HG02943 (cell line): ENCODE results near the gene APBA1.
"Not testable (repeated sequence)": the region's sequence is repeated elsewhere in the genome, so short reads cannot be mapped to it uniquely, and the experiment has no call there.

Source experiments
- ATAC-seq: cut with Tn5 transposase; IDR thresholded peaks from one replicate; pipeline ENCODE4 v1.9.1; 2021; ENCODE audit warnings: mild to moderate bottlenecking, low read depth, moderate library complexity; ENCODE audit not compliant: unreplicated experiment

APBA1 gene

DNA sequence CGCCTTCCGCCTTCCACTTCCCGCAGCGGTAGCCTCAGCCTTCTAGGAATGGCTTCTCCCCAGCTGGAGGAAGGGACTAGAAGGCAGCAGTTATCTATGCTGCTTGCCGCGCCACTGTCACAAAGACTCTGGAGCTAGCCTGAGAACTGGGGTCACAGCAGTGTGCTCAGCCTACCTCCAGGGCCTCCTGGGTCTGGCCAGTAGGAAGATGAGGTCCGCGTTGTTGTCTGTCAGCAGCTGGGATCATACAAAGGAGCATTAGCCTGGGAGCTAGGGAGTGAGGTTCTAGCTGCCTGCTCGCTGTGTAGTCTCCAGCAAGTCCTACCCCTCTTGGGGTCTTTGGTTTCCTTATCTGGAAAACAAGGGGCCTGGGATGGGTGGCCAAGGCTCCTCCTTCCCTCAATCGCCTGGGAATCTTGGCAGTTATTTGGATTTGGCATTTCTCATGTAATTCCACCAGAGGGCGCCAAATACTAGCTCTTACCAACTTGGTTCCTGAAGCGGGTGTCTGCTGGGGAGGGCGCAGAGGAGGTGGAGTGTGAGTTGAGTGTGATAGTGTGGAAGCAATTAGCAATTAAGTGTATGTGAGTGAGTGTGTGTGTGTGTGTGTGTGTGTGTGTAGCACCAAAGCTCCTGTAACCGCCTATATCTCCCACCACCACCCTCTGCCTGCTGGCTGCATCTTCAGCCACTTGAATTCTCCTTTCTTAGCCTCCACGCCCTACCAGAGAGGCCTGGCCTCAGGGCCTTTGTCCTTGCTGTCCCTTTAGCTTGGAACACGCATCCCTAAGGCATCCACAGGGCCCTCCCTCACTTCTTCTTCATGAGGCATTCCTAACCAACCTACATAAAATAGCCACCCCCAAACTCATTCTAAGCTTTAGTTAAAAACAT lies 250.0 kb downstream of the APBA1 start:
- ATAC-seq, result no peak

DNA sequence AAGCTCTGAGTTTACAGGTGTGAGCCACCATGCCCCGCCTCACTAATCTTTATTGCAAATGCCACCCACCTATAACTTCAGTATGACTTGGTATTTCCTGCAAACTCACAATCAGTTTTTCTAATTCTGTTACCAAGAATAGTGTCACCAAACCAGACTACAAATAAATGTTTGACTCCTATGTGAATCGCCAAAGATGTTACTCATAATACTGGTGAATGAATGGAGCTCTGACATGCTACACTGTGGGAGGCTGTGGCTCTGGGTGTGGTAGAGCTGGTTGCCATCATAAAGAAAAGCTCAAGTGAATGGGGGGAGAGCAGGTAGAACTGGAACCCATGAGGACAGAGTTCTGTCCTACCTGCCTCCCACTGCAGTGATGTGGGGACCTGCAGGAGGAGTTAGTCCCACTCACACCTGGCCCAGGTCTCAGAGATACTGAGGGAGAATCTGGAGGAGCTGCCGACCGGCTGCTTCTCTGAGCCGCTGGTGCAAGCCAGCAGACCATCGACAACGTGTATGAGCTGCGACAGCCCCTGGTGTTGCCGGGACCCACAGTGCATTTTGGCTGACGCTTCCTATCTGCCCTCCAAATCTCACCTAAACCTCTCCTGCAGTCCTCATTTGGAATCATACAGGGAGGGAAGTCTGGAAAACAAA lies 251.4 kb downstream of the APBA1 start:
- ATAC-seq, result no peak

GRCh38 chr9:69412741-69413150 lies 259.4 kb downstream of the APBA1 start:
- ATAC-seq, result no peak

GRCh38 chr9:69411931-69412740 lies 260.0 kb downstream of the APBA1 start:
- no peak for ATAC-seq

DNA sequence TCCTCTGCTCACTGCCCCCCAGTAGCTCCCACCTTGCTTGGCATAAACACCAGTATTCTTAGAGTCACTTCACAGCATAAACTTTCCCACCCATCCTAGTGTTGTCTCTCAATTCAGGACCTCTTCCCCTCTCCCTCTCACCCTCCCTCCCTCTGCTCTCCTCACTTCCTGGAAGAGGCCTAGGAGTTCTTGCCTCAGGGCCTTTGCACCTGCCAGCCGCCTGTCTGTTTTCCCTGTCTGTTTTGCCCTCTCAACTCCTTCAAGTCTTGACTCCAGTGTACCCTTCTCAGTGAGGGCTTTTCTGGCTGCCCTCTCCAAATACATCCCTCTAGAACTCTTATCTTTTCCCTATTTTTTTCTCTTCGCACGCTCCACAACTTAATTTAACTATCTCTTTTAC lies 260.9 kb downstream of the APBA1 start:
- no peak for ATAC-seq

- ATAC-seq, result not testable (repeated sequence)
Observed at GRCh38 chr9:69409936-69410335, 262.2 kb downstream of the APBA1 start.

GRCh38 chr9:69400470-69400869 lies 271.7 kb downstream of the APBA1 start:
- no peak for ATAC-seq

GRCh38 chr9:69397384-69398214 lies 274.6 kb downstream of the APBA1 start:
- no peak for ATAC-seq

- no peak for ATAC-seq
Observed at GRCh38 chr9:69396759-69397158, 275.4 kb downstream of the APBA1 start.

DNA sequence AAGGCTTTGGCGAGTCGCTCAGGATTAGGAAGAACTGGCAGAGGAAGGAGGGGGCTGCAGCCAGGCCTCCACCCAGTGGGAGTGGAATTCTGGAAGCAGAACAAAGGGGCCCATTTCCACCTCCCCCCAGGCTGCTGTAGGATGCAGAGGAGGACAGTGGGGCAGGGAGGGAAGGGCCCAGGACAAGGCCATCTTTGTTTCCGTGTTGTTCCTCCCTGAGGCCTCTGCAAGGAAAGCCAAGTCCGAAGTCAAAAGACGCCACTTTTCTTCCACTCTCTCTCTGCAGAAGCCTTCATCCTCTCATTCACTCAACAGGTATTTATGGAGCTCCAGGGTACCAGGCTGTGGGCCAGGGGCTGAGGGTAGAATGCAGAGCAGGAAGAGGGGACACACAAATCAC lies 276.5 kb downstream of the APBA1 start:
- no peak for ATAC-seq

- no peak for ATAC-seq
Observed at GRCh38 chr9:69393425-69393824, 278.7 kb downstream of the APBA1 start.

GRCh38 chr9:69392826-69393225 lies 279.3 kb downstream of the APBA1 start:
- ATAC-seq, result no peak

DNA sequence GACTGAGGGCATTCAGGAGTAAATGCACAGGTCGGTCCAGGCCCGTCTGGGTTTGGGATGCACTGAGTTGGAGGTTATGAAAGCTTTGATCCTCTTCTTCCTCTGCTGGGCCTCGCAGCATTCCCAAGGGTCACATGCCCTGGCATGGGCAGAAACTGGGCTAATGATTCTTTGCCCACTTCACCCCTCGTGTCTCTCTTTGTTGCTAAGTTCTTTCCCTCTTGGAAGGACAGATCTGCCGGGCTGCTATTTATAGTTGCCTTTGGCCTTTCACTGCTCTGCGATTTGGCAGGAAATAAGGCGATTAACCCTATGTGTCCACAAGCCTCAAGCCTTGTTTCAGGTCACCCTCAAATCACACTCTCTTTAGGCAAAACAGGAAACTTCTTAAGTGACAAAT lies 280.2 kb downstream of the APBA1 start:
- no peak for ATAC-seq

DNA sequence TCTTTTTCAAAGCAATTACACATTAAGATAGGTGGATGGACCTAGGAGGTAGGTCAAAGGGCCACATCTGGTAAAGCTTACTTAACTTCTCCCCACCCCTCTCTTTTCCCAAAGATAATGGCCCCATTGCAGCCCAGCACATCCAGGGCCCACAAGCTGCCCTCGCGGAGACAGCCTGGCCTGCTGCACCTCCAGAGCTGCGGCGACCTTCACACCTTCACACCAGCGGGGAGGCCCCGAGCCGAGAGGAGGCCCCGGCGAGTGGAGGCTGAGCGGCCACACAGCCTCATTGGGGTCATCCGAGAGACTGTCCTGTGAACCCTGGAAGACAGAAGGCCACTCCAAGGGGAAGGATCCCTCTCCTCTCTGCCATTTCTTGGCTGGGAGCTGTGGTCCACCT lies 280.7 kb downstream of the APBA1 start:
- ATAC-seq, result no peak

DNA sequence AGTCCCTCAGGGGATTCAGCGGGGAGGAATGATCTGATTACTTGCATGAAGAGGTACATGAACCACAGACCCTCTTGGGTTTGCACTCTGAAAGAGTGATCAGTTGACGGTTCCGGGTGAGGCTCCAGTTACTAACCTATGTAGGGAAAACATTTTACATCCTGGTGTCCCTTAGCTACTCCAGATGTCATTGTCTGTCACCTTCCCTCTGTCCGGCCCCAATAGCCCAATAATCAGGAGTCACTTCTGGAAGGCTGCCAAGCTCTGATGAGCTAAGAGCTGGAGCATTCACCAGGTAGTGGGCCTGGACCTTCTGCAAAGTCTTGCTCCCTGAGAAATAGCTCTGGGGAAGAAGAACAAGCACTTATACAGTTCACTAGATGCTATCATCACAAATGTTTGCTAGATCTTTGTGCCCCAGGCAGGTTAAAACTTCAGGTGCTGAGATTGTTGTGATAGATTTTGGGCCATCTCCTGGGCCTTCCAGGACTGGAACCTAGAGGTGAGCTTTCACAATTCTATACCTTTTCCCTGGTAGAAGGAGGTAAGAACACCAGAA lies 282.7 kb downstream of the APBA1 start:
- no peak for ATAC-seq

GRCh38 chr9:69388596-69388995 lies 283.6 kb downstream of the APBA1 start:
- no peak for ATAC-seq

DNA sequence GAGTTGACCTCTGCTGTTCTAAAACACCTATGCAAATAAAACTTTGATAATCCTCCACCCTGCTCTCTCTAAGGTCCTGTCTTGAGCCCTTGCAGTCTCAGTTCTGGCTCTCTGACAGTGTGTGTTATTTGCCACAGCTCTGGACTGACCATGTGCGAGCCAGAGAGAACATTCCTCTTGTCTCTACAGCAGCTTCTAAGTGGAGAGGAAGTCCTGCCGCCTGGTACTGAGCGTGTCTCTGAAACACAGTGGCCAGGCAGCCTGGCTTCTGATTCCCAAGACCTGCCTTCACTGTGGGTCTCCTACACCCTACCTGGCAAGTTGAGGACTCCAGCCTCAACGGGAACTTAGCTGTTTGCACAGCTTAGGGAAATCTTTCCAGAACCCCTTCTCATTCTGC lies 285.5 kb downstream of the APBA1 start:
- ATAC-seq, result no peak

DNA sequence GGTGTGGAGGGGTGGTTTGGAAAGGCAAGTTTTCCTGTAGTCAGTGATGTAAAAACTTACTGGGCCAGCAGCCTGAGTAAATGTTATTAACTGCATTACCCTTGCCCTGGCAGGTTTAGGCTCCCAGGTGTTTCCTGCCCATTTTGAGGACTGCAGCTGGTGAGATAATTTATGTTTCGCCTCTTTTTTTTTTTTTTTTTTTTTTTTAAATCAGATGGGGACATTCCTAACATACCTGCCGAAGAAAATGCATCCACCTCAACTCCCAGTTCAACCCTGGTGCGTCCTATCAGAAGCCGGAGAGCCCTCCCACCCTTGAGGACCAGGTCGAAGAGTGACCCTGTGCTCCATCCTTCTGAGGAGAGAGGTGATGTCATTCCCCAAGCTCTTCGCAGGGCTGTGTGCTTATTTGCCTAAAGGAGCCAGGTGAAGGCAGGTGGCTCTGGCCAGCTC lies 286.6 kb downstream of the APBA1 start:
- ATAC-seq, result no peak

- no peak for ATAC-seq
Observed at GRCh38 chr9:69382135-69382534, 290.0 kb downstream of the APBA1 start.

- no peak for ATAC-seq
Observed at GRCh38 chr9:69380811-69381210, 291.4 kb downstream of the APBA1 start.
